Measurements from ENCODE around the gene TGM4. TPM values are rescaled to one million over a fixed set of nuclear protein-coding genes. Genes with fewer than 3 reads are reported as not detected.

Gene TGM4
- total and polyA plus RNA-seq, 9 of the 15 experiments (the other 6 are each of a cell fraction or from before 2014, with no cell fraction given), result not detected

GRCh38 chr3:44939581-44940036, 65.2 kb downstream of the TGM4 start:
- in situ Hi-C loops (cut with MboI) (no loop called here), intact Hi-C loops (cut with micrococcal nuclease) (no loop called here)
- FAIRE-seq, result no peak
- CTCF ChIA-PET (ENCODE audit: low intra/inter-chr PET ratio), result no interaction called here
- Histone ChIP-seq H4K20me1 (replicated peaks; ENCODE audit: control insufficient read depth, insufficient read depth, low read length) (no peaks in the 10 kb centered on the region; the same call in 1 of the 2 replicates), H3K4me2 (ENCODE audit: insufficient read depth, low read length) (no peak overlapping the region), H3K9ac (ENCODE audit: insufficient read depth in 1 of 2, low read depth in 2 of 2, low read length in 2 of 2) (peak overlapping the region in 1 of 2 experiments; percentile 72; a peak in 2 of 4 replicates), H3K27me3 (ENCODE audit: control insufficient read depth in 2 of 2, insufficient read depth in 2 of 2, low read length in 2 of 2) (no peaks in the 10 kb centered on the region), H3K9me3 (replicated peaks; ENCODE audit: control insufficient read depth, insufficient read depth, low read depth, low read length) (no peaks in the 10 kb centered on the region), H3K27ac (ENCODE audit: extremely low read depth, low read depth, low read length) (no peak overlapping the region), H3K4me1 (replicated peaks in 1 of 2; ENCODE audit: control insufficient read depth in 2 of 2, insufficient read depth in 2 of 2, low read length in 2 of 2) (no peaks in the 10 kb centered on the region), H3K36me3 (ENCODE audit: control insufficient read depth, insufficient read depth, low read length) (peaks cover 61% of the 10 kb centered on the region; the same call in 2 of the 3 replicates), H3K4me3 (no peak overlapping the region), H2AFZ (ENCODE audit: low read depth, low read length) (no peak overlapping the region), H3K9me1 (ENCODE audit: control insufficient read depth, insufficient read depth, low read length) (no peaks in the 10 kb centered on the region), H3K79me2 (ENCODE audit: control insufficient read depth, insufficient read depth, low read length) (no peaks in the 10 kb centered on the region)
- WGBS (ENCODE audit: insufficient coverage, low coverage, missing lambda C conversion rate), result 79% methylated on average over 6 of the region's 6 CpGs
- POLR2A ChIA-PET, result no interaction called here
- no peak for ATAC-seq
- BruUV-seq (replicated peaks), result no TSS peak
- DNase-seq (ENCODE audit: extremely low read depth in 1 of 4, low spot score in 3 of 4), result no peak
- TF ChIP-seq ZNF699 (CRISPR knock-in tag; IDR thresholded peaks at IDR 0.05; ENCODE audit: insufficient replicate concordance) (no peak), CCNT2 (IDR thresholded peaks at IDR 0.05; ENCODE audit: borderline replicate concordance, extremely low read depth, insufficient read length, low read depth, low read length) (no peak), MTA3 (IDR thresholded peaks at IDR 0.05; ENCODE audit: borderline replicate concordance) (no peak), MTA1 (IDR thresholded peaks at IDR 0.05; ENCODE audit: borderline replicate concordance) (no peak), RBM17 (IDR thresholded peaks at IDR 0.05; ENCODE audit: borderline replicate concordance, low read depth, low read length) (no peak), MYC (IDR thresholded peaks at IDR 0.05; ENCODE audit: low read depth, low read length) (no peak), MYC (CRISPR knock-in tag; IDR thresholded peaks at IDR 0.05; ENCODE audit: borderline replicate concordance, low read depth) (no peak), KDM1A (IDR thresholded peaks at IDR 0.05) (no peak), DPF2 (IDR thresholded peaks at IDR 0.05) (no peak), EHMT2 (IDR thresholded peaks at IDR 0.05) (no peak), HES1 (IDR thresholded peaks at IDR 0.05; ENCODE audit: low read depth) (no peak), ZNF511 (CRISPR knock-in tag; IDR thresholded peaks at IDR 0.05) (no peak), SMARCA5 (IDR thresholded peaks at IDR 0.05) (no peak), ZNF133 (CRISPR knock-in tag; IDR thresholded peaks at IDR 0.05) (no peak), RCOR1 (IDR thresholded peaks at IDR 0.05; ENCODE audit: borderline replicate concordance in 1 of 2, low read depth in 2 of 2, low read length in 2 of 2) (no peak), ARID3A (IDR thresholded peaks at IDR 0.05; ENCODE audit: borderline replicate concordance, low read depth, low read length) (no peak), MYNN (IDR thresholded peaks at IDR 0.05) (no peak), MYNN (CRISPR knock-in tag; IDR thresholded peaks at IDR 0.05) (no peak)
